Measurements from ENCODE around the gene SLC5A2.

DNA sequence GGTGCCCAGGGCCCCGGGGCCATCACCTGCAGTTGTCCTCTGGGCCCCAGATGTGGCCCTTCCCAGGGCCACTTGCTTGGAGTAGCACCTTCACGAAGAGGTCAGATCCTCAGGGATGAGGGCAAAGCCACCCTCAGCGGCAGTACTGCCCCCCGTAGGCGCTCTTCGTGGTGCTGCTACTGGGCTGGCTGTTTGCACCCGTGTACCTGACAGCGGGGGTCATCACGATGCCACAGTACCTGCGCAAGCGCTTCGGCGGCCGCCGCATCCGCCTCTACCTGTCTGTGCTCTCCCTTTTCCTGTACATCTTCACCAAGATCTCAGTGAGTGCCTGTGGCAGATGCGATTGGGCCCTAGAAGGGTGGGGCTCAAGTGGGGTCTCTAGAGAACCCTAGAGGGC lies 2.6 kb downstream of the SLC5A2 start:
- TF ChIP-seq GATA2 (IDR thresholded peaks at IDR 0.05; ENCODE audit: low read depth, low read length) (no peak), GATA3 (IDR thresholded peaks at IDR 0.05; ENCODE audit: low read depth, low read length) (no peak)

All from SH-SY5Y (cell line).